Epithelial cell of esophagus (primary cell): Measurements from ENCODE around the gene ADCYAP1R1.

ENCODE experiments used
- DNase-seq: peaks from one replicate; pipeline ENCODE4 v3.0.0; 2010; ENCODE audit warnings: low read depth
- H3K4me3 ChIP-seq: 2 replicates; pipeline ENCODE4 v1.5.1; 2011; ENCODE audit warnings: mild to moderate bottlenecking, low read length, control low read depth
- CTCF ChIP-seq: IDR thresholded peaks from 2 replicates; pipeline ENCODE4 v1.5.1; 2011; ENCODE audit warnings: low read depth, mild to moderate bottlenecking, low read length, control low read depth, inconsistent platforms; ENCODE audit not compliant: insufficient read depth; ENCODE audit errors: missing control alignments

ADCYAP1R1 gene

DNA sequence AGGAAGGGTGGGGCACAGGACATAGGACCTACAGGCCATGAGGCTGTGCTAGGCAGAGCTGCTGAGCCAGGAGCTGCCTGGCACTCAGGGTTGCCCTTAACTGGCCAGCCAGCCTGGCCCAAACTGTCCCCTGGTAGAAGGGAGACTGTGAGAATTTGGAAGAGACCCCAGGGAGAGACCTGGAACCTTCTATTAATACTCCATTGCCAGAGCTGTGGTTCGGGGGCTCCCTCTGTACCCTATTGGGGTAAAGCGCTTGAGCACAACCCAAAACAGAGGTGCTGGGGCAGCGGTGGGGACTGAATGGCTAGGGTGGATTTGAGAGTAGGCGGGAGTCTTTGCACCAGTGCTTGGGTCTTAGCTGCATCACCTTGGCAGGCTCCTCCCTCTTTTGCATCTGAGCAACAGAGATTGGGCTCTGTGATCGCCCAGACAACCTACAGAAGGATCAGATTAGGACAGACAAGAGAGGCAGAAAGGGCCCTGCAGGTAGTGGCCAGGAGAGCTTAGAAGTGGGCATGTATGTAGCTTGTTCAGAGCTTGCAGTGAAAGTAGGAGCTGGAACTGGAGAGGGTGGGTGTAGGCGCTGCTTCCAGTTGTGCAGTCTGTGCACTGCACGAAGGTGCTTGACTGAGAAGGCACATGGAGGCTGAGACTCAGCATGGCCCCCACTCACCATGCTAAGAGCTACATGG is 53.3 kb downstream of the ADCYAP1R1 start:
- no peak overlapping the region for H3K4me3 ChIP-seq
- no peak for TF ChIP-seq CTCF
- no peak for DNase-seq

GRCh38 chr7:31106303-31107105 is 54.4 kb downstream of the ADCYAP1R1 start:
- no peak for TF ChIP-seq CTCF
- H3K4me3 ChIP-seq, result no peak overlapping the region
- no peak for DNase-seq

- H3K4me3 ChIP-seq, result no peak overlapping the region
- no peak for DNase-seq
- TF ChIP-seq CTCF, result no peak
These were observed 55.3 kb downstream of the ADCYAP1R1 start for GRCh38 chr7:31107106-31108090.

DNA sequence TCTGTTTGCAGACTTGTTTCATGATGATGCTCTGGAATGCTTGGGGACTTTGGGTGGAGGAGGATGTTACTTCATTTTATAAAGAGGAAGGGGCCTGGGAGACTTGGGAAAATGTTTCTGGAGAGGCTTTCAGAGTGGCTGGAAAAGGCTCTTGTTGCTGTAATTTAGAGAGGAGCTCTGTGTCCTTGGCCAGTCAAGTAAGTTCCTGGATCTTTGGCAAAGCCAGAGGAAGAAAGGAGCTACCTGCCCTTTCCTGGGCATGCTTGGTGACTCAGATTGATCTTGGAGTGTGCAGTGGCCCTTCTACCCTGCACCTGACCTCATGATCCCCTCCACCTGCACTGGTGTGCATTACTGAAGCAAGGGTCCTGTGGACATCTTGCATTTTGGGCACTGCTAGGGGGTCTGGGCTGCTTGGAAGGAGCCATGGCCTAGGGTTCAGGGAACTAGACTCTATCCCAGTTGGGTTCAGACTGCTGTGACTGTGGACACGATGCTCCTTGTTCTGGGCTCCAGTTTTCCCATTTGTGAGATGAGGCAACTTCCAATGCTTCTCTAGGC is 56.1 kb downstream of the ADCYAP1R1 start:
- no peak for TF ChIP-seq CTCF
- no peak overlapping the region for H3K4me3 ChIP-seq
- DNase-seq, result no peak

DNA sequence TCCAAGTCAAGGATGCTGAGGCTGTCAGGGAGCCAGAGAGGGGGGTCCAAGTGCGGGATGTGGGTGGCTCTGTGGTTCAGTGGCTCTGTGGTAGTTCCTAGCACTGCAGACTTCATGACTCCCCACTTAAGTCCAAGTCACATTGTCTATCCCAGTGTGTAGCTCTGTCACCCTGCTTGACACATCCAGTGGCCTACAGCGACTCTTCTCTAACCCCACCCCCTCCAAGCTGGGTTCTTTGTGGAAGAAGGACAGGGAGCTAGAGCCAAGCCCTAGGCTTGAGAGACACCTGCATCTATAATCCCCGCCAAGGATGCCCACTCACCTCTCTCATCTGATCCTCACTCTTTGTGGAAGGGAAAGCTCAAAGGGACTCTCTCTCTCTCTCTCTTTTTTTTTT is 57.6 kb downstream of the ADCYAP1R1 start:
- no peak overlapping the region for H3K4me3 ChIP-seq
- TF ChIP-seq CTCF, result no peak
- DNase-seq, result no peak

- TF ChIP-seq CTCF, result no peak
- H3K4me3 ChIP-seq, result no peak overlapping the region
- no peak for DNase-seq
These were observed 58.4 kb downstream of the ADCYAP1R1 start for GRCh38 chr7:31110331-31111108.
